Lower lobe of right lung (tissue), 2 donors: Measurements from ENCODE around the gene FGF14. TPM values are rescaled to one million over a fixed set of nuclear protein-coding genes. Genes with fewer than 3 reads are reported as not detected.

Source experiments
- ATAC-seq, 2 donors: fragments of 200-7000 bp; cut with Tn5 transposase; one replicate each; pipeline ENCODE4 v1.9.1; 2020 to 2022; ENCODE audit warnings: mild to moderate bottlenecking in 2 of 2, moderate library complexity in 2 of 2
- DNase-seq: peaks from one replicate; pipeline ENCODE4 v3.0.0-alpha.2; 2020
- H3K27ac ChIP-seq: fragments of 200-600 bp; one replicate; pipeline ENCODE4 v1.8.0; 2022
- H3K27me3 ChIP-seq: fragments of 200-600 bp; one replicate; pipeline ENCODE4 v1.8.0; 2022; ENCODE audit warnings: low read depth
- H3K36me3 ChIP-seq: fragments of 200-600 bp; one replicate; pipeline ENCODE4 v1.8.0; 2022; ENCODE audit warnings: mild to moderate bottlenecking
- H3K4me1 ChIP-seq: fragments of 200-600 bp; one replicate; pipeline ENCODE4 v1.8.0; 2022
- H3K4me3 ChIP-seq: fragments of 200-600 bp; one replicate; pipeline ENCODE4 v1.8.0; 2022; ENCODE audit warnings: mild to moderate bottlenecking
- H3K9me3 ChIP-seq: fragments of 200-600 bp; one replicate; pipeline ENCODE4 v1.8.0; 2022
- intact Hi-C: fragments of 100-400 bp; cut with DNase I; formaldehyde crosslinking; loops from one replicate; pipeline ENCODE4 v1.11.0; 2022
- total RNA-seq: library from RNA; stranded (reverse); fragmentation: NEBNext Ultra II Directional; extraction: Animal tissue kit (Norgen Biotek cat#: 25700); gene quantifications from one replicate; pipeline ENCODE4 v1.2.1, GENCODE V29; 2021
- TF ChIP-seq, protein P1 (sequence below): fragments of 200-600 bp; IDR thresholded peaks from one replicate; pipeline ENCODE4 v1.8.0; 2022; ENCODE audit warnings: antibody characterized with exemption, mild to moderate bottlenecking
- donor health status: DM: no; HTN: yes; CAD: no; lungs with severe emphysema.

Gene FGF14
- total RNA-seq, 1 donor from 2014 or later: 5.0 TPM

DNA sequence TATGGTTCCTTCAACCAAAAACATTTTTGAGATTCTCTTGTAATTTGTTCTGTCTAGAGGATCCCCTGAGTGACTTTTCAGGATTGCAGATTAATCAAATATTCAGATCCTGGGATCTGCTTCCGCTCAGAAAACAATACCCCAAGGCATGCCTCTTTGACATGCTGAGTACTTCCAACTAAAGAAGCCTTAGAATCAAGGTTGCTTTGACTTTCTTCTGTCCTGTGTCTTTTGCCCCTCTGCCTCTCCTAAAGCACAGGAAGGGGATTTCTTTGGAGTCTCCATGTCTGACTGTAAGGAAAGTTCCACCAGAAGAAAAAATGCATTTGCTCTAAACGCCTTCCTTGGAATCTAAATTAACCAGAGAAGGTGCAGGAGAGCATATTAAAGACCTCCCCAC is 431.5 kb downstream of the FGF14 start:
- ATAC-seq (no peak), DNase-seq (no peak)
- Histone ChIP-seq H3K27me3 (no peaks in the 10 kb centered on the region), H3K9me3 (no peaks in the 10 kb centered on the region), H3K36me3 (no peaks in the 10 kb centered on the region), H3K4me1 (no peaks in the 10 kb centered on the region), H3K4me3 (no peak overlapping the region), H3K27ac (no peak overlapping the region)
- intact Hi-C loops: no loop called here
- TF ChIP-seq, protein P1, sequence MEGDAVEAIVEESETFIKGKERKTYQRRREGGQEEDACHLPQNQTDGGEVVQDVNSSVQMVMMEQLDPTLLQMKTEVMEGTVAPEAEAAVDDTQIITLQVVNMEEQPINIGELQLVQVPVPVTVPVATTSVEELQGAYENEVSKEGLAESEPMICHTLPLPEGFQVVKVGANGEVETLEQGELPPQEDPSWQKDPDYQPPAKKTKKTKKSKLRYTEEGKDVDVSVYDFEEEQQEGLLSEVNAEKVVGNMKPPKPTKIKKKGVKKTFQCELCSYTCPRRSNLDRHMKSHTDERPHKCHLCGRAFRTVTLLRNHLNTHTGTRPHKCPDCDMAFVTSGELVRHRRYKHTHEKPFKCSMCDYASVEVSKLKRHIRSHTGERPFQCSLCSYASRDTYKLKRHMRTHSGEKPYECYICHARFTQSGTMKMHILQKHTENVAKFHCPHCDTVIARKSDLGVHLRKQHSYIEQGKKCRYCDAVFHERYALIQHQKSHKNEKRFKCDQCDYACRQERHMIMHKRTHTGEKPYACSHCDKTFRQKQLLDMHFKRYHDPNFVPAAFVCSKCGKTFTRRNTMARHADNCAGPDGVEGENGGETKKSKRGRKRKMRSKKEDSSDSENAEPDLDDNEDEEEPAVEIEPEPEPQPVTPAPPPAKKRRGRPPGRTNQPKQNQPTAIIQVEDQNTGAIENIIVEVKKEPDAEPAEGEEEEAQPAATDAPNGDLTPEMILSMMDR: no peak

DNA sequence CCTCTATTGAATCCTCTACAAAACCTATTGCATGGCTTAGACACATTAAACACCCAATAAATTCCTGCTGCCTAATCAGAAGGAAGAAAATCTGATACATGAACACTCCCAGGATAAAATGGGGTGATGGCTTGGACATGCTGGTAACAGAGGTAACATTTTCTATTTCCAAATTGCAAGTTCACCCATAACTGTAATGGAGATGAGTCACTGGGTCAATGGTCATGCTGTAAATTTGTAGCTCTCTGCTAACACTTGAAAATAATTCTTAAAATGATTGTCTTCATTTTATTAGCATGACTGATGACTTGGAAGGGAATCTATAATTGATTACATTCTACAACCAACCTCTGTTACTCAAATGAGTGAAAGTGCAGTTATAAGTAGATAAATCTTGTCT is 434.1 kb downstream of the FGF14 start:
- TF ChIP-seq, protein P1: no peak
- ATAC-seq (no peak), DNase-seq (no peak)
- intact Hi-C loops: no loop called here
- Histone ChIP-seq H3K36me3 (no peaks in the 10 kb centered on the region), H3K9me3 (no peaks in the 10 kb centered on the region), H3K4me3 (no peak overlapping the region), H3K4me1 (no peaks in the 10 kb centered on the region), H3K27ac (no peak overlapping the region), H3K27me3 (no peaks in the 10 kb centered on the region)

DNA sequence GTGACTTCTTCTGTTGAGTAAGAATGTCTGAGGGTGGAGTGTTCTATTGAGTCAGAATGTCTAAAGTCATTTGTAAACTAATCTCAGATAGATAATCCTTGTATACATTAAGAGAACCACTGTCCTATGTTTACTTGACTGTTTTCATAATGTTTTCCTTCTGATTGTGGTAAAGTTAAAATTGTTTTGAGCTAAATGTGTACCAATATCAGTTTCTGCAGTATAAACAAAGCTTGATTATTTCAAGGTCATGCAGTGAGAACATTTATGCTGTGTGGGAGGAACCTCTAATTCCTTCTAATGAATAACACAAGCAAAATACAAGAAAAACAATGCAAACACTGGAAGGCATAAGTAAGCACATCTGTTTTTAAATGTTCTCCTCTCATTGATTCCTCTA is 434.6 kb downstream of the FGF14 start:
- Histone ChIP-seq H3K9me3 (no peaks in the 10 kb centered on the region), H3K27ac (no peak overlapping the region), H3K4me3 (no peak overlapping the region), H3K36me3 (no peaks in the 10 kb centered on the region), H3K27me3 (no peaks in the 10 kb centered on the region), H3K4me1 (no peaks in the 10 kb centered on the region)
- DNase-seq (no peak), ATAC-seq (no peak)
- intact Hi-C loops: no loop called here
- TF ChIP-seq, protein P1: no peak

DNA sequence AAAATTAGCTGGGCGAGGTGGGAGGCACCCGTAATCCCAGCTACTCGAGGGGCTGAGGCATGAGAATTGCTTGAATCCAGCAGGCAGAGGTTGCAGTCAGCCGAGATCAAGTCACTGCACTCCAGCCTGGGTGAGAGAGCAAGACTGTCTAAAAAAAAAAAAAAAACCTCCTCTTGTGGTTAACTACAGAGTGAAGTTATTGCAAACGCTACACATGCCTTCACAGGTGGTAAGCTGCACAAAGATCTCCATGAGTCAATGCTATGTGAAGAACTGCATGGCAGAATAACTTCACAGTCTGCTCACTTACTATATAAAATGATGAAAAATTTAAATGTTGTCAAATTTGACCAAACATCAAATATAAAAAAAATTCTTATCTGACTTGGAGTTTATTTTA is 436.8 kb downstream of the FGF14 start:
- DNase-seq (no peak), ATAC-seq (no peak)
- H3K27ac ChIP-seq: no peak overlapping the region
- no peaks in the 10 kb centered on the region for H3K4me1 ChIP-seq
- H3K36me3 ChIP-seq: no peaks in the 10 kb centered on the region
- H3K4me3 ChIP-seq: no peak overlapping the region
- TF ChIP-seq, protein P1: no peak
- intact Hi-C loops: no loop called here
- no peaks in the 10 kb centered on the region for H3K9me3 ChIP-seq
- H3K27me3 ChIP-seq: no peaks in the 10 kb centered on the region

DNA sequence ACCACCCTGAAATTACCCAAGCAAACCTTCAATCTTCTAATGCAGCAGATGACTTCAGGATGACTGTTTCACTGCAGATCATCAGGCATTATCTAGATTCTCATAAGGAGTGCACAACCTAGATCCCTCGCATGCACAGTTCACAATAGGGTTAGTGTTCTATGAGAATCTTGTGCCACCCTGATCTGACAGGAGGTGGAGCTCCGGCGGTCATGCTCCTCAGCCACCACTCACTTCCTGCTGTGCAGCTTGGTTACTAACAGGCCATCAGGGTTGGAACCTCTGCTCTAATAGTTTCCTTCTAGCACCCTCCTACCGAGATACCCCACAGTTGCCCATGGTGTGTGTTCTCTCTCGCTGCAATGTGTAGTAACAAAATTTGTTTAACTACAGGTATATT is 442.8 kb downstream of the FGF14 start:
- no peaks in the 10 kb centered on the region for H3K9me3 ChIP-seq
- ATAC-seq (no peak), DNase-seq (no peak)
- TF ChIP-seq, protein P1: no peak
- no peak overlapping the region for H3K4me3 ChIP-seq
- H3K27ac ChIP-seq: no peak overlapping the region
- no peaks in the 10 kb centered on the region for H3K4me1 ChIP-seq
- no peaks in the 10 kb centered on the region for H3K27me3 ChIP-seq
- intact Hi-C loops: no loop called here
- no peaks in the 10 kb centered on the region for H3K36me3 ChIP-seq

GRCh38 chr13:101955764-101956163 is 446.1 kb downstream of the FGF14 start:
- no peak for ATAC-seq
- no peaks in the 10 kb centered on the region for H3K36me3 ChIP-seq
- H3K27ac ChIP-seq: no peak overlapping the region
- no peaks in the 10 kb centered on the region for H3K27me3 ChIP-seq
- no peak for DNase-seq
- H3K4me3 ChIP-seq: no peak overlapping the region
- TF ChIP-seq, protein P1: no peak
- no peaks in the 10 kb centered on the region for H3K9me3 ChIP-seq
- H3K4me1 ChIP-seq: no peaks in the 10 kb centered on the region
- intact Hi-C loops: no loop called here
